ENCODE results near the gene PTK7. TPM values are rescaled to one million over a fixed set of nuclear protein-coding genes. Genes with fewer than 3 reads are reported as not detected.

The PTK7 gene
- total RNA-seq, 6 donors from 2014 or later, result 68.6 to 180 (median 89.4) TPM

GRCh38 chr6:43053545-43054205 lies 22.4 kb upstream of the PTK7 start, which contains the start of gene CUL7:
TSS of gene CUL7 (minus strand) at chr6:43053851. CDS start at chr6:43052788, 1,063 bp downstream.
- WGBS, 2 donors, result 2 to 4% methylated on average over 16 to 42 of the region's 45 CpGs
- peak; percentile 97 for ATAC-seq (ENCODE audit: low FRiP score in 2 of 2)
- Histone ChIP-seq H3K4me3 (peak within 1 kb of the TSS; percentile 62 to 89 (median 71)), H3K36me3 (peaks cover 4 to 41% (median 28%) of the 10 kb centered on the region in 4 donors), H3K27ac (peak within 1 kb of the TSS; percentile 83 to 94 (median 90)), H3K9me3 (no peaks in the 10 kb centered on the region), H3K4me1 (peaks cover 23 to 34% (median 25%) of the 10 kb centered on the region in 4 donors), H3K27me3 (no peaks in the 10 kb centered on the region)
- DNase-seq, result peak; percentile 96
- TF ChIP-seq EP300 (IDR thresholded peaks at IDR 0.05) (peak in 1 of 4 donors; percentile 37), POLR2A (IDR thresholded peaks at IDR 0.05) (peak in 2 of 4 donors; percentile 47 to 89), POLR2AphosphoS5 (IDR thresholded peaks at IDR 0.05) (peak; percentile 82 to 91)
- TF ChIP-seq, protein P1, sequence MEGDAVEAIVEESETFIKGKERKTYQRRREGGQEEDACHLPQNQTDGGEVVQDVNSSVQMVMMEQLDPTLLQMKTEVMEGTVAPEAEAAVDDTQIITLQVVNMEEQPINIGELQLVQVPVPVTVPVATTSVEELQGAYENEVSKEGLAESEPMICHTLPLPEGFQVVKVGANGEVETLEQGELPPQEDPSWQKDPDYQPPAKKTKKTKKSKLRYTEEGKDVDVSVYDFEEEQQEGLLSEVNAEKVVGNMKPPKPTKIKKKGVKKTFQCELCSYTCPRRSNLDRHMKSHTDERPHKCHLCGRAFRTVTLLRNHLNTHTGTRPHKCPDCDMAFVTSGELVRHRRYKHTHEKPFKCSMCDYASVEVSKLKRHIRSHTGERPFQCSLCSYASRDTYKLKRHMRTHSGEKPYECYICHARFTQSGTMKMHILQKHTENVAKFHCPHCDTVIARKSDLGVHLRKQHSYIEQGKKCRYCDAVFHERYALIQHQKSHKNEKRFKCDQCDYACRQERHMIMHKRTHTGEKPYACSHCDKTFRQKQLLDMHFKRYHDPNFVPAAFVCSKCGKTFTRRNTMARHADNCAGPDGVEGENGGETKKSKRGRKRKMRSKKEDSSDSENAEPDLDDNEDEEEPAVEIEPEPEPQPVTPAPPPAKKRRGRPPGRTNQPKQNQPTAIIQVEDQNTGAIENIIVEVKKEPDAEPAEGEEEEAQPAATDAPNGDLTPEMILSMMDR (IDR thresholded peaks at IDR 0.05), result peak in 2 of 6 experiments; percentile 5 to 12

DNA sequence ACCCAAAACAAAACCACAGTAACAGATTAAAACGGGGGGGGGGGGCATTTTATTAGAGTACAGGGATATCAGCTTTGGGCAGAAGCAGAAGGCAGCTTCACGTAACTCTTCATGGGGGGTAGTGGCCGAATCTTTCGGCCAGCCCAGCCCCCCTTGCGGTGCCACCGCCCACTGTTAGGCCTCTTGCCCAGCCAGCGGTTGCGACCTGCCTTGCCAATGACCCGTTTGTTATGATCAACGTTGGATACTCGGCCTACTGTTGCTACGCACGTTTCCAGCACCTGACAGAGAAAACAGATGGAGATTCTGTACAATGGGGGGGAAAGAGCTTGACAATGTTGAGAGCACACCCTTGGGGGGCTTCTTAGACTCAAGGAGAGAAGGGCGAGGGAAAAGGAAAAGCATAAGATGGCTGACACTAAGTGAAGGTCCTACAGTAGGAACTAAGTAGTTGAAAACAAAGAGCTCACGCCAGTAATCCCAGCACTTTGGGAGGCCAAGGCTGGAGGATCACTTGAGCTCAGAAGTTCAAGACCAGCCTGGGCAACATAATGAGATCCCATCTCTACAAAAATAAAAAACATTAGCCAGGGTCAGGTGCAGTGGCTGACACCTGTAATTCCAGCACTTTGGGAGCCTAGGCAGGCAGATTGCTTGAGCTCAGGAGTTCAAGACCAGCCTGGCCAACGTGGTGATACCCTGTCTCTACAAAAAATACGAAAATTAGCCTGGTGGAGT lies 21.7 kb upstream of the PTK7 start:
- Histone ChIP-seq H3K4me3 (peak overlapping the region in 3 of 4 donors; percentile 66 to 89 (median 76)), H3K4me1 (peaks cover 26 to 35% (median 28%) of the 10 kb centered on the region in 4 donors), H3K9me3 (no peaks in the 10 kb centered on the region), H3K27me3 (no peaks in the 10 kb centered on the region), H3K36me3 (peaks cover 4 to 34% (median 24%) of the 10 kb centered on the region in 4 donors), H3K27ac (peak overlapping the region; percentile 83 to 94 (median 90))
- WGBS, 2 donors, result 70 to 72% methylated on average over 17 of the region's 17 CpGs
- ATAC-seq (ENCODE audit: low FRiP score in 2 of 2), result no peak
- no peak for TF ChIP-seq POLR2AphosphoS5 (IDR thresholded peaks at IDR 0.05)
- TF ChIP-seq POLR2A (IDR thresholded peaks at IDR 0.05), result no peak
- TF ChIP-seq EP300 (IDR thresholded peaks at IDR 0.05), result no peak
- TF ChIP-seq, protein P1 (IDR thresholded peaks at IDR 0.05), result no peak
- peak in 1 of 2 donors; percentile 82 for DNase-seq

GRCh38 chr6:43055966-43056365 lies 20.1 kb upstream of the PTK7 start:
- H3K27ac ChIP-seq, result no peak overlapping the region
- no peak overlapping the region for H3K4me3 ChIP-seq
- H3K36me3 ChIP-seq, result peaks cover 4 to 25% (median 18%) of the 10 kb centered on the region in 4 donors
- DNase-seq (no peak), ATAC-seq (ENCODE audit: low FRiP score in 2 of 2) (no peak)
- H3K27me3 ChIP-seq, result no peaks in the 10 kb centered on the region
- WGBS, 2 donors, result 90 to 98% methylated on average over 7 to 8 of the region's 8 CpGs
- no peaks in the 10 kb centered on the region for H3K9me3 ChIP-seq
- peaks cover 35 to 47% (median 38%) of the 10 kb centered on the region in 4 donors for H3K4me1 ChIP-seq
- TF ChIP-seq POLR2AphosphoS5 (IDR thresholded peaks at IDR 0.05), result no peak
- TF ChIP-seq, protein P1 (IDR thresholded peaks at IDR 0.05), result no peak
- TF ChIP-seq POLR2A (IDR thresholded peaks at IDR 0.05), result no peak
- no peak for TF ChIP-seq EP300 (IDR thresholded peaks at IDR 0.05)

DNA sequence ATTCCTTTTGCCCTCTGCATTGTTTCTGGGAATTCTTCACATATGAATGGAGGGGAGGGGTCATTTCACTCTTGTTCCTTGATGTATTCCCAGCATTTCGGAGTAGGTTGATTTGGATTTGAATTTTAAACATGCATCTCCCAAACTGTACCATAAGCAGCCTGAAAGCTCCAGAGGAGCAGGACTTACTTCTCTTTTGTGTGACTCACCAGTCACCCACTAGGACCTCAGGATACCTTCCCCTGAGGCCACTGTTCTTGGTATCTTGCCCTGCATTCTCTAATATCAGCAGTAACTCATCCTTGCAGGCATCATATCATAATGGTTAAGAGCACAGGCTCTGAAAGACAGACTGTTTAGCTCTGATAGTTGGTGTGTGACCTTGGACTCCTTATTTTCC lies 17.6 kb upstream of the PTK7 start:
- no peak for ATAC-seq (ENCODE audit: low FRiP score in 2 of 2)
- peaks cover 27 to 35% (median 30%) of the 10 kb centered on the region in 4 donors for H3K4me1 ChIP-seq
- peak overlapping the region; percentile 80 to 93 (median 92) for H3K27ac ChIP-seq
- H3K4me3 ChIP-seq, result peak overlapping the region; percentile 74 to 95 (median 78)
- TF ChIP-seq, protein P1 (IDR thresholded peaks at IDR 0.05), result no peak
- TF ChIP-seq EP300 (IDR thresholded peaks at IDR 0.05) (no peak), POLR2A (IDR thresholded peaks at IDR 0.05) (no peak), POLR2AphosphoS5 (IDR thresholded peaks at IDR 0.05) (no peak)
- H3K27me3 ChIP-seq, result no peaks in the 10 kb centered on the region
- DNase-seq, result no peak
- peaks cover 4 to 30% (median 18%) of the 10 kb centered on the region in 4 donors for H3K36me3 ChIP-seq
- no peaks in the 10 kb centered on the region for H3K9me3 ChIP-seq
- 60 to 79% methylated on average over 1 of the region's 1 CpG for WGBS, 2 donors
